Endothelial cell of umbilical vein (primary cell): ENCODE results near the gene PRKX.

Experiments
- EZH2 ChIP-seq: IDR thresholded peaks from 2 replicates; pipeline ENCODE4 v1.6.1; 2012; ENCODE audit warnings: borderline replicate concordance, low read depth, mild to moderate bottlenecking, moderate library complexity, low read length, inconsistent platforms; ENCODE audit not compliant: severe bottlenecking
- FOS ChIP-seq: IDR thresholded peaks from 2 replicates; pipeline ENCODE4 v1.6.1; 2011; ENCODE audit warnings: mild to moderate bottlenecking, low read length, moderate library complexity, borderline replicate concordance; ENCODE audit not compliant: insufficient read depth
- JUN ChIP-seq: IDR thresholded peaks from 2 replicates; pipeline ENCODE4 v1.6.1; 2011; ENCODE audit warnings: borderline replicate concordance, low read depth; ENCODE audit not compliant: insufficient read length, insufficient read depth
- MYC ChIP-seq: IDR thresholded peaks from one replicate; pipeline ENCODE4 v1.6.1; 2011; ENCODE audit warnings: mild to moderate bottlenecking, low read depth, low read length
- POLR2A ChIP-seq: IDR thresholded peaks from 2 replicates; pipeline ENCODE4 v1.6.1; 2012; ENCODE audit warnings: low read depth, mild to moderate bottlenecking, control low read depth, low read length
- POLR2AphosphoS5 ChIP-seq: IDR thresholded peaks from 2 replicates; pipeline ENCODE4 v1.6.1; 2012; ENCODE audit warnings: low read depth, mild to moderate bottlenecking, control low read depth, low read length, moderate library complexity; ENCODE audit not compliant: insufficient read depth
- TF ChIP-seq, protein P1 (sequence below), 2 donors: IDR thresholded peaks; 1 replicate in 1 of 2; 2 replicates in 1 of 2; pipeline ENCODE4 v1.5.1; 2011; ENCODE audit warnings: low read length in 2 of 2, mild to moderate bottlenecking in 2 of 2, moderate library complexity in 2 of 2, control low read depth in 1 of 2, inconsistent platforms in 1 of 2, low read depth in 1 of 2; ENCODE audit not compliant: insufficient read depth in 1 of 2; ENCODE audit errors: extremely low read depth in 1 of 2
- TF ChIP-seq, protein P2 (sequence below): IDR thresholded peaks from 2 replicates; pipeline ENCODE4 v1.6.1; 2011; ENCODE audit not compliant: insufficient read depth, insufficient read length

DNA sequence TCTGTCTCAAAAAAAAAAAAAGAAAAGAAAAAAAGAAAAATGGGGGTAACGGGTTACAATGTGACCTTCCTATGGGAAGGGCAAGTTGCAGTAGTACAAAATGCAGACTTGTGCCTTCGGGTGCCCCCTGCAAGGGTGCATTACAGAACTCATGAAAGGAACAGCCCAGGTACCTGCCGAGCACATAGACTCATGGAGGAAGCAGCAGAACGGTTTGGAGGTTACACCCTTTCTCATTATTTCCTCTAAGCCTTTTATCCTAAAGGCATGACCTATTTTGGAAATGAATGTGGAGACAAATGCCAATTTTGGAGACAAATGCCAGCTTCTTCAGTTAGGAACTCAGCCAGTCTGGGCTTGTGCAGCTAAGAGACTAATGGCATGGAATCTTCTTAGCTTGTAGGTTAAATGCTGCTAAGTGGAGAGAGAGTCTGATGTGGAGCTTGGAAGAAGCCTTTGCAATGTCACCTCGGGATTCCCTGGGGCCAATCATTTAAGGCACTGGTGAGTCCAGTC lies 44.1 kb upstream of the PRKX start:
- no peak for TF ChIP-seq EZH2
- TF ChIP-seq, protein P1, sequence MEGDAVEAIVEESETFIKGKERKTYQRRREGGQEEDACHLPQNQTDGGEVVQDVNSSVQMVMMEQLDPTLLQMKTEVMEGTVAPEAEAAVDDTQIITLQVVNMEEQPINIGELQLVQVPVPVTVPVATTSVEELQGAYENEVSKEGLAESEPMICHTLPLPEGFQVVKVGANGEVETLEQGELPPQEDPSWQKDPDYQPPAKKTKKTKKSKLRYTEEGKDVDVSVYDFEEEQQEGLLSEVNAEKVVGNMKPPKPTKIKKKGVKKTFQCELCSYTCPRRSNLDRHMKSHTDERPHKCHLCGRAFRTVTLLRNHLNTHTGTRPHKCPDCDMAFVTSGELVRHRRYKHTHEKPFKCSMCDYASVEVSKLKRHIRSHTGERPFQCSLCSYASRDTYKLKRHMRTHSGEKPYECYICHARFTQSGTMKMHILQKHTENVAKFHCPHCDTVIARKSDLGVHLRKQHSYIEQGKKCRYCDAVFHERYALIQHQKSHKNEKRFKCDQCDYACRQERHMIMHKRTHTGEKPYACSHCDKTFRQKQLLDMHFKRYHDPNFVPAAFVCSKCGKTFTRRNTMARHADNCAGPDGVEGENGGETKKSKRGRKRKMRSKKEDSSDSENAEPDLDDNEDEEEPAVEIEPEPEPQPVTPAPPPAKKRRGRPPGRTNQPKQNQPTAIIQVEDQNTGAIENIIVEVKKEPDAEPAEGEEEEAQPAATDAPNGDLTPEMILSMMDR (IDR thresholded peaks at IDR 0.05; ENCODE audit: extremely low read depth in 1 of 2, insufficient read depth in 1 of 2, low read depth in 1 of 2, low read length in 2 of 2) = no peak
- TF ChIP-seq, protein P2, sequence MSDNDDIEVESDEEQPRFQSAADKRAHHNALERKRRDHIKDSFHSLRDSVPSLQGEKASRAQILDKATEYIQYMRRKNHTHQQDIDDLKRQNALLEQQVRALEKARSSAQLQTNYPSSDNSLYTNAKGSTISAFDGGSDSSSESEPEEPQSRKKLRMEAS = no peak
- TF ChIP-seq POLR2A = no peak
- no peak for TF ChIP-seq MYC
- TF ChIP-seq FOS = no peak
- TF ChIP-seq POLR2AphosphoS5 = no peak
- no peak for TF ChIP-seq JUN
